ENCODE data around the gene C1orf174. TPM values are rescaled to one million over a fixed set of nuclear protein-coding genes. Genes with fewer than 3 reads are reported as not detected.

Gene C1orf174
- total and polyA plus RNA-seq, 11 donors: 7.9 to 16.4 (median 11.3) TPM

DNA sequence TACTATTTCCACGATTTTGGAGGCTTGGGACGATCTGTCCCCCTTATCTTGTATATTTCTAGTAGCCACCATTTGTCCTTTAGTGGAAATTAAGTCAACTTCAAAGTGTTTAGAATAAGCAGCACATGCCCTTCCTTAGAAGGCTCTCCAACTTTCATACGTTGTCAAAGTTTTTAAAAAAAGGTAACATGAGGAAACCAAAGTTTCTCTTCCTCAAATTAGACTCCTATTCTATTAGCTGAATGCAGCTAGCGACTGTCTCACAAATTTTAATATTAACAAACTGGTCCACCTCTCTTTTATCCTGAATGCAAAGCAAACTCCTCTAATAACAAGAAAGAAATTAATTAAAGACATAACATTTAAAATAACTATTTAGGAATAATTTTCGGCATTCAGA, 6.9 kb downstream of the C1orf174 start:
- ATAC-seq: no peak
- intact Hi-C loops (cut with DNase I): no loop called here

DNA sequence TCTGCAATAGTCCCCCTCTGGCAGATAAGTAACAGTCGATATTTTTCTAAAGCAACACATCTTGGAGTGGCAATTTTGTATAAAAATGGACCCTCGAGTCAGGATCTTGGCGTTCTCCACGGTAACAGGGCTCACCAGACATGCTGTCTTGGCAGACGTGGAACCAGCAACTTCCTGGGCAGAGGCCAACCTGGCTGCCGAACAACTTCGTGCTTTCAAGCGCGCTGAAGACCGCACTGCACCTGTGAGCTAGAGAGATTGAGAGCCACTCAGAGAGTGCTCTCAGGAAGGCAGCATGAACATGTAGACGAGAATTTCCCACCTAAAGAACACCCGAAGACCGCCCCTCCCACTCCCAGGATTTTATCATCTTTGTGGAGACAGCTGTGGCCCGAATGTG, 7.3 kb downstream of the C1orf174 start:
- H3K36me3 ChIP-seq: peaks cover 0 to 50% (median 37%) of the 10 kb centered on the region in 9 donors
- ATAC-seq: peak in 3 of 4 donors; percentile 48 to 59 (median 51)
- WGBS, 4 donors: 46 to 61% (median 58%) methylated on average over 9 to 14 of the region's 14 CpGs

More for the DNA sequence above, 6.9 kb downstream of the C1orf174 start:
- Histone ChIP-seq H3K27me3 (no peaks in the 10 kb centered on the region), H3K27ac (no peak overlapping the region), H3K36me3 (peaks cover 0 to 45% (median 33%) of the 10 kb centered on the region in 9 donors), H3K9me3 (peaks cover 0 to 16% (median 9%) of the 10 kb centered on the region in 12 donors), H3K4me1 (peaks cover 0 to 31% (median 6%) of the 10 kb centered on the region in 12 donors), H3K4me3 (no peak overlapping the region)
- no peak for DNase-seq
- TF ChIP-seq POLR2A (IDR thresholded peaks at IDR 0.05): no peak
- TF ChIP-seq, protein P1, sequence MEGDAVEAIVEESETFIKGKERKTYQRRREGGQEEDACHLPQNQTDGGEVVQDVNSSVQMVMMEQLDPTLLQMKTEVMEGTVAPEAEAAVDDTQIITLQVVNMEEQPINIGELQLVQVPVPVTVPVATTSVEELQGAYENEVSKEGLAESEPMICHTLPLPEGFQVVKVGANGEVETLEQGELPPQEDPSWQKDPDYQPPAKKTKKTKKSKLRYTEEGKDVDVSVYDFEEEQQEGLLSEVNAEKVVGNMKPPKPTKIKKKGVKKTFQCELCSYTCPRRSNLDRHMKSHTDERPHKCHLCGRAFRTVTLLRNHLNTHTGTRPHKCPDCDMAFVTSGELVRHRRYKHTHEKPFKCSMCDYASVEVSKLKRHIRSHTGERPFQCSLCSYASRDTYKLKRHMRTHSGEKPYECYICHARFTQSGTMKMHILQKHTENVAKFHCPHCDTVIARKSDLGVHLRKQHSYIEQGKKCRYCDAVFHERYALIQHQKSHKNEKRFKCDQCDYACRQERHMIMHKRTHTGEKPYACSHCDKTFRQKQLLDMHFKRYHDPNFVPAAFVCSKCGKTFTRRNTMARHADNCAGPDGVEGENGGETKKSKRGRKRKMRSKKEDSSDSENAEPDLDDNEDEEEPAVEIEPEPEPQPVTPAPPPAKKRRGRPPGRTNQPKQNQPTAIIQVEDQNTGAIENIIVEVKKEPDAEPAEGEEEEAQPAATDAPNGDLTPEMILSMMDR (IDR thresholded peaks at IDR 0.05): no peak
- 76 to 89% (median 83%) methylated on average over 5 of the region's 5 CpGs for WGBS, 4 donors

DNA sequence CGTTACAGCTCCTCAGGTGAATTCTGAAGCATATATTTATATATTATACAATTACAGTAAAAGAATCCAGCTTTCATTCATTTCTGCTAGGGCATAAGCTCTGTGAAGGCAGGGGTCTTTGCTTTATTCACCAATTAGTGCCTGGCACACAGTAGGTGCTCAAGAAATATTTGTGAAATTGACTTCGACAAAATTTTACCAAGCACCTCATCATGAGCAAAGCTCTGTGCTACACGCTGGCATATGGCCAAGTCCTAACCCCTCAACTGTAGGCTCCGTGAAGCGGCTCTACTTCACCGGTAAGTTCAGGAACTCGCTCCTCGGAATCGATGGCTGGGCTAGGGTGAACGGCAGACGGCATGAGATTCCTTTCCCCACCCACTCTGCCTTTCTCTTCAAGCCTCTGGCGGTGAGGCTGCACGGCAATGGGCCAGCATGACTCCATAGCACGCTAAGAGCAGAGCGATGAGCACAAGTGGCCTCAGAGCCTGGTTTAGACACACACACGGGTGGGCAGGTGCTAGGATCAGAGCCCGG, 8.7 kb downstream of the C1orf174 start:
- WGBS, 4 donors: 90 to 92% (median 92%) methylated on average over 17 of the region's 17 CpGs
- Histone ChIP-seq H3K27me3 (no peaks in the 10 kb centered on the region), H3K27ac (peak overlapping the region in 1 of 12 donors; percentile 70), H3K4me3 (peak overlapping the region in 1 of 12 donors; percentile 38), H3K9me3 (no peaks in the 10 kb centered on the region), H3K4me1 (peaks cover 0 to 31% (median 6%) of the 10 kb centered on the region in 12 donors), H3K36me3 (peaks cover 0 to 62% (median 49%) of the 10 kb centered on the region in 9 donors)
- ATAC-seq: no peak
- intact Hi-C loops (cut with DNase I): no loop called here
- no peak for TF ChIP-seq POLR2A (IDR thresholded peaks at IDR 0.05)
- TF ChIP-seq, protein P1 (IDR thresholded peaks at IDR 0.05): no peak
- DNase-seq: peak in 1 of 5 donors; percentile 54

More for the DNA sequence above, 7.3 kb downstream of the C1orf174 start:
- H3K4me3 ChIP-seq: no peak overlapping the region
- intact Hi-C loops (cut with DNase I): no loop called here
- no peak overlapping the region for H3K27ac ChIP-seq
- H3K4me1 ChIP-seq: peaks cover 0 to 31% (median 6%) of the 10 kb centered on the region in 12 donors
- no peak for TF ChIP-seq POLR2A (IDR thresholded peaks at IDR 0.05)
- TF ChIP-seq, protein P1 (IDR thresholded peaks at IDR 0.05): no peak
- no peak for DNase-seq
- H3K9me3 ChIP-seq: peaks cover 0 to 11% (median 5%) of the 10 kb centered on the region in 12 donors
- no peaks in the 10 kb centered on the region for H3K27me3 ChIP-seq

DNA sequence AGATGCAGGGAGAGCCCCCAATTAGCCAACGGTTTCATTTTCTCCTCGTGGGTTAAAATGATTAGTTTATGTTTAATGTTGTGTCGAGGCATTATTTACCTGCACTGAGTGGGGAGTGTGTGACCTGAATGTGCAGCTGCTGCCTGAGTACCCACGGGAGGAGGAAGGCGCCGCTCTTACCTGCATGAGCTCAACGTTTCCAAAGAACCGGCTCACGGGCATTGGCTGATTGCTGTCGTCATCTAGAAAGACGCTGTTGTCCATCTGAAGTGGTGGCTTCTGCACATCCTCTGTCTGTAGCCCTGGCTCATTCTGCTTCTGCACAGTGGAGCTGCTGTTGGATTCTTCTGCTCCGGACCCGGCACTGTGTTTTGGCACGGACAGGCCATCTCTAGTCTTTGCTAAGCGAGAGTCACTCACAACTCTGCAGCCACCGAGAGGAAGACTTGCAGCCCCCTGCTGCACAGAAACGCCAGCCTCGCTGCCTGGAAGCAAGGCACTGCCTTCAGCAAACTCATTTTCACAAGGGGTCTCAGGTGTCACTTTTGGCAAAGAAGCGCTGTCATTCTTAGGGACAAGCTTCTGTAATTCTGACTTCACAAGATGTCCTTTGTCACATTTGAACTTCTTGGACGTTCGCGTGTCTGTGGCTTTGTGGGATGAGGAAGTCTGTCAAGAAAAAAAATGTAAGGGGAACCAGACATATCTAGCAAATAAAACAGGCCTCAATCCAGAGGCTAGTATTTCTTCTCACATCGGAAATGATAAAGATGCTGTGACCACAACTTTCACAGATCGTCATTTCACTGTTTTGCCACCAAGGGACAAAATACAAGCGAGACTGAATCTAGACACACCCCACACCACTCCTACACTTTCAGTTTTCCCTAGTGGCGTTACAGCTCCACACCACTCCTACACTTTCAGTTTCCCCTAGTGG, 9.4 kb downstream of the C1orf174 start:
- intact Hi-C loops (cut with DNase I): no loop called here
- peaks cover 0 to 31% (median 6%) of the 10 kb centered on the region in 12 donors for H3K4me1 ChIP-seq
- H3K27ac ChIP-seq: peak overlapping the region in 1 of 12 donors; percentile 70
- DNase-seq: peak in 2 of 5 donors; percentile 16 to 54
- H3K9me3 ChIP-seq: no peaks in the 10 kb centered on the region
- H3K27me3 ChIP-seq: no peaks in the 10 kb centered on the region
- WGBS, 4 donors: 79 to 84% (median 82%) methylated on average over 26 of the region's 26 CpGs
- H3K36me3 ChIP-seq: peaks cover 0 to 69% (median 55%) of the 10 kb centered on the region in 9 donors
- H3K4me3 ChIP-seq: peak overlapping the region in 1 of 12 donors; percentile 38
- TF ChIP-seq, protein P1 (IDR thresholded peaks at IDR 0.05): no peak
- no peak for TF ChIP-seq POLR2A (IDR thresholded peaks at IDR 0.05)
- no peak for ATAC-seq

Measured in heart left ventricle (tissue), 16 donors.